GM21367 (cell line): ENCODE results near the gene MARK4.

Experiments
- ATAC-seq: cut with Tn5 transposase; IDR thresholded peaks from one replicate; pipeline ENCODE4 v1.9.1; 2021; ENCODE audit not compliant: unreplicated experiment

Gene MARK4

GRCh38 chr19:45354241-45354842 is 103.3 kb downstream of the MARK4 start:
- ATAC-seq: no peak
